Inflammatory macrophage treated with lipopolysaccharide for 1 hour (primary cell): ENCODE data around the gene IQCN.

Experiments used
- DNase-seq, 2 donors: peaks; one replicate each; pipeline ENCODE4 v3.0.0-alpha.2; 2020 to 2022

The IQCN gene, protein sequence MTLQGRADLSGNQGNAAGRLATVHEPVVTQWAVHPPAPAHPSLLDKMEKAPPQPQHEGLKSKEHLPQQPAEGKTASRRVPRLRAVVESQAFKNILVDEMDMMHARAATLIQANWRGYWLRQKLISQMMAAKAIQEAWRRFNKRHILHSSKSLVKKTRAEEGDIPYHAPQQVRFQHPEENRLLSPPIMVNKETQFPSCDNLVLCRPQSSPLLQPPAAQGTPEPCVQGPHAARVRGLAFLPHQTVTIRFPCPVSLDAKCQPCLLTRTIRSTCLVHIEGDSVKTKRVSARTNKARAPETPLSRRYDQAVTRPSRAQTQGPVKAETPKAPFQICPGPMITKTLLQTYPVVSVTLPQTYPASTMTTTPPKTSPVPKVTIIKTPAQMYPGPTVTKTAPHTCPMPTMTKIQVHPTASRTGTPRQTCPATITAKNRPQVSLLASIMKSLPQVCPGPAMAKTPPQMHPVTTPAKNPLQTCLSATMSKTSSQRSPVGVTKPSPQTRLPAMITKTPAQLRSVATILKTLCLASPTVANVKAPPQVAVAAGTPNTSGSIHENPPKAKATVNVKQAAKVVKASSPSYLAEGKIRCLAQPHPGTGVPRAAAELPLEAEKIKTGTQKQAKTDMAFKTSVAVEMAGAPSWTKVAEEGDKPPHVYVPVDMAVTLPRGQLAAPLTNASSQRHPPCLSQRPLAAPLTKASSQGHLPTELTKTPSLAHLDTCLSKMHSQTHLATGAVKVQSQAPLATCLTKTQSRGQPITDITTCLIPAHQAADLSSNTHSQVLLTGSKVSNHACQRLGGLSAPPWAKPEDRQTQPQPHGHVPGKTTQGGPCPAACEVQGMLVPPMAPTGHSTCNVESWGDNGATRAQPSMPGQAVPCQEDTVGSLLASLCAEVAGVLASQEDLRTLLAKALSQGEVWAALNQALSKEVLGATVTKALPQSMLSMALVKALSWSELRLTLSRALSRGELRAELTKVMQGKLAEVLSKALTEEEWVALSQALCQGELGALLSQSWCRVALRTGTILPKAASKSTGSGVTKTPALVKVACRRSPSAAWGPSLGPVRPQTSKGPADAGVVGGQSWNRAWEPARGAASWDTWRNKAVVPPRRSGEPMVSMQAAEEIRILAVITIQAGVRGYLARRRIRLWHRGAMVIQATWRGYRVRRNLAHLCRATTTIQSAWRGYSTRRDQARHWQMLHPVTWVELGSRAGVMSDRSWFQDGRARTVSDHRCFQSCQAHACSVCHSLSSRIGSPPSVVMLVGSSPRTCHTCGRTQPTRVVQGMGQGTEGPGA (N-terminal part only)

GRCh38 chr19:18274219-18274780 is at the start of gene IQCN:
Gene IQCN (minus strand): TSS chr19:18274452. CDS start chr19:18269478, 4,974 bp downstream.
- DNase-seq: no peak

DNA sequence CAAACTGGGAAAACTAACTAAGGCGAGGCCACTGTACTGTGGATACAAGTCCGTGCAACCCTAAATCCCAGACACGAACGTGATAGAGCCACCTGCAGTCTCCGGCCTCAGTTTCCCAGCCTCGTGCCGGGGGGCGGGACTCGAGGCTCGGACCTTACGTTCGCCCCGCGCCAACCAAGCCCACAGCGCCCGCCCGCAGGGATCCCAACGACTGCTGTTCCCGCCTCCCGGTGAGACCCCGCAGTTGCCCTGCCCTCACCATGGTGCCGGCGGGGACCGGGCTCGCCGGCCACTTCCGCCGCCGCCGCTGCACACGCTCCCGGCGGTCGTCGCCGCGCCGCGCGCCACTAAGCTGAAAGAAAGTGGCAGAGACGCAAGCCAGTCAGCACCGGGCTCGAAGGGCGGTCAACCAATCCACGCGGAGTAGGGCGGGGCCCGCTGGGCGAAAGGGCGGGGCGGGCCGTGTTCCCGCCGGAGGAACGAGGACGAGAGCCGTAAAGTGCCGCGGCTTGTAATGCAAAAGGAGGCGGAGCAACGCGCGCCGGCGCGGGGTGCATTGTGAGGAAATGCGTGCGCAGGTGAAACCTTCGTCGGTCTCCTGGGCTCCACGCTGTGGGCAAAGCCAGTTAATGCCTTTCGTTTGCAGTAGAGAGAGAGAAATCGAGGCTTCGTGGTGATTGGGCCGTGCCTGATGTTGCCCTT is 48.7 kb upstream of the IQCN start, which contains the start of gene LSM4:
LSM4 (minus strand) TSS at position 318 of the 702 bp plus-strand sequence; CDS start at position 262, 56 bp downstream.
- peak; percentile 95 to 99 for DNase-seq

- peak; percentile 51 to 65 for DNase-seq
These were observed 48.1 kb upstream of the IQCN start for GRCh38 chr19:18322318-18322758.

- DNase-seq: no peak
These were observed 47.5 kb upstream of the IQCN start for GRCh38 chr19:18321734-18322102.

- DNase-seq: peak; percentile 39 to 45
These were observed 46.8 kb upstream of the IQCN start for GRCh38 chr19:18320865-18321733.

DNA sequence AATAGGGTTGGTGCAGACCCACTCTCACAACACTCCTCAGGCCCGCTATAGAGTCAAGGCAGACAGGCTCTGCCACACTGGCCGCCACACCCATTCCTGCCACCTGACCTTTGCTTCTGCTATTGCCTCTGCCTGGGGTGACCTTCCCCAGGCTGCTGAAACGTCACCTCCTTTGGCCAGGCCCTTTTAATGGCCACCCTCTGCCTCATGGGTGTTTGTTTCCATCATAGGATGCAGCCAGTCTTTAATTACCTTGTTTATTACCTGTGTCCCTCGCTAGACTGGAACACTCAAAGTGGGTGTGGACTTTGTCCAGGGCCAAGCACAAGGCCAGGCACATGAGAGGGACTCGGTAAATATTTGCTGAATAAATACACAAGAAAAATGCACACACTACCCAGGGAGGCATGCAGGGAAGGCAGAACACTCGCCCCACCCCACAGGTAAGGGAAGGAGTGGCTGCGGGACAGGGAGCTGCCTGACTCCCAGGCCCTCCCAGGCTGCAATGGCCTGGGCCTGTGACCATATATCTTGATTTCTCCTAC is 45.4 kb upstream of the IQCN start:
- DNase-seq: peak; percentile 36 to 52

- DNase-seq: no peak
These were observed 43.9 kb upstream of the IQCN start for GRCh38 chr19:18317961-18318800.

GRCh38 chr19:18313398-18313797 is 39.1 kb upstream of the IQCN start:
- DNase-seq: no peak

DNA sequence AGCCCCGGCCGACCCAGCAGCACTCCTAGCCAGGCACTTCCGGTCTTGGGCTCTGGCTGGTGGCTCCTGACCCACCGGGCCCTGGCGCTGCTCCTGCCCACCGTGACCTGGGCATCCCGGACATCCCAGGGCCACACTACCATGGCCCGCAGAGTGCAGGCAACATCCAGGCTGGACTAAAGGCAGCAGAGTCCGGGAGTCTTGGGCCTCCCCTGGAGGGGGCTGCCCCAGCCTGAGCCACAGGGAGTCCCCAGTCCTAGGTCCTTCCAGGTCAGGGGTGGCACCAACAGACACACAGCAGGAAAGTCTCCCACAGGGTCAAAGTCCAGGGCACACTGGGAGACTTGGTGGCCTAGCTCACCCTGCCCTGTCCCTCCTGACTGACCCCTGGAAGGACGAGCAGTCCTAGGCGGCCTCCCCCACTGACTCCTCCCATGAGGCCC is 37.9 kb upstream of the IQCN start:
- no peak for DNase-seq

- no peak for DNase-seq
These were observed 37.3 kb upstream of the IQCN start for GRCh38 chr19:18311502-18312091.

- no peak for DNase-seq
These were observed 36.7 kb upstream of the IQCN start for GRCh38 chr19:18310966-18311365.

DNA sequence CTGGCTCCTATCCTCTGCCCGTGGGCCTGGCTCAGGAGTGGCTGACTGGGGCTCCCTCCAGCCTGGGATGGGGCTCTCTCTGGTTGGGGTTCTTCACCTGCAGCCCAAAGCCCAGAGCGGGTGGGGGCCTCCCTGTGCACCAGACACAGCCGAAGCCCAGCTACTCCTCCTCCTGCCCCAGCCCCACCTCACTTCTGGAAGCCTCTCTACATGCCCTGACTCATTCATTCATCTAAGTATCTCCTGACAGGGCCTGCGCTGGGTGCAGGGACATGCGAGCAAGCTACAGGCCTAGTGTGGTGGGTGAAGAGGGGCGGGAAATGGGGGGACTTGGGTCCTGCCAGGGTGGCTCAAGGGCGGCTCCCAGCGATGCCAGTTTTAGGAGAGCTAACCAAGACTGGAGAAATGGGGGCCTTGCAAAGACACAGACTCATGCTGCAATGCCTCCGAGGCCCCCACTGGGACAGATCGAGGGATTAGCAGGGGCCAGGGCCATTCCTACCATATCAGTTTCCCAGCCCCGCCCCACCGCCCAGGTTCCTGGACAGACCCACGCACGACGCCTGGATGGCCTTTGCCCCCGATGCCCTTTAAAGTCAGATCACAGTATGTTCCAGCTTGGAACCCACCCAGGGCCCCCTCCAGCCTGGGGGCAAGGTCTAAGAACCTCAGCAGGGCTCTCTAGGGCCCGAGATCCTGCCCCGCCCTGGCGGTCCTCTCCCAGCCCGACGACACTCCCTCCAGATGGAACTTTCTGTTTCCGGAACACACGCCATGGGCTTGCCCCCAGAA is 36.1 kb upstream of the IQCN start:
- no peak for DNase-seq

DNA sequence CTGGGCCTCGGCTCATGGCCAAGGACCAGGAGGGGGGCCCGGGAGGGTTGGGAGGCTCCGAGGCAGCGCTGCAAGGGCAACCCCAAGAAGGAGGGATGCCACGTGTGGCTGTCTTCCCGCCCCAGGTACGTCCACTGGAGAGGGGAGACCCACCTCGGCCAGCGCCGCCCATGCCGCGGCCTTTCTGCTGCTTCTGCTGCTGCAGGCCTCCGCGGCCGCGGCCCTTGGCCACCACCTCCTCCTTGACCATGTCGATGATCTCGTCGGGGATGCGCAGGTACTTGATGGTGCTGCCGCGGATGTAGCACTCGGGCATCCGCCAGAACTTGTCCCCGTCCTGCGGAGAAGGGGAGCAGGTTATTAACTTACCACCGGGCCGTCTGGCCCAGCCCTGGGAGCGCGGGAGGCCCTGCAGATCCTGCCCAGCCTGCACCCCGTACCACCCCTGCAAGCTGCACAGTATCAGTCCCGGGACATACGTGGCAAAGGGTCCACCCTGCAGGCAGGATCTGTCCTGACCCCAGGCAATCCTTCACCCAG is 35.3 kb upstream of the IQCN start:
- no peak for DNase-seq

DNA sequence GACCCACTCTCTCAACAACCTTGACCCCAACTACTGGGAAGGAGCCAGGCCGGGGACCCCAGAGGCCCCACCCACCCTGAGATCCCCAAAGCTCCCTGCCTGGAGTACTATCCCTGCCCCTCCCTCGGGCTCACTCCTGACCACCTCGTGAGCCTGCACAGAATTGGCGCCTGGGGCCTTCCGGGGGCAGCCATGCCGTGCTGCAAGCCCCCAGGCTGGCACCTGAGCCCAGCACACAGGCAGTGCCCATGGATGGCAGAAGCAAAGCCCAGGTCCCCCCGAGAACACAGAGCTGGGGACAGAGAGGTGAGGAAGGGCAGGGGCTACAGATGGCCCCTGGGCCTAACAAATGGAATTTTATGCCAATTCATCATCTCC is 34.7 kb upstream of the IQCN start:
- DNase-seq: no peak

DNA sequence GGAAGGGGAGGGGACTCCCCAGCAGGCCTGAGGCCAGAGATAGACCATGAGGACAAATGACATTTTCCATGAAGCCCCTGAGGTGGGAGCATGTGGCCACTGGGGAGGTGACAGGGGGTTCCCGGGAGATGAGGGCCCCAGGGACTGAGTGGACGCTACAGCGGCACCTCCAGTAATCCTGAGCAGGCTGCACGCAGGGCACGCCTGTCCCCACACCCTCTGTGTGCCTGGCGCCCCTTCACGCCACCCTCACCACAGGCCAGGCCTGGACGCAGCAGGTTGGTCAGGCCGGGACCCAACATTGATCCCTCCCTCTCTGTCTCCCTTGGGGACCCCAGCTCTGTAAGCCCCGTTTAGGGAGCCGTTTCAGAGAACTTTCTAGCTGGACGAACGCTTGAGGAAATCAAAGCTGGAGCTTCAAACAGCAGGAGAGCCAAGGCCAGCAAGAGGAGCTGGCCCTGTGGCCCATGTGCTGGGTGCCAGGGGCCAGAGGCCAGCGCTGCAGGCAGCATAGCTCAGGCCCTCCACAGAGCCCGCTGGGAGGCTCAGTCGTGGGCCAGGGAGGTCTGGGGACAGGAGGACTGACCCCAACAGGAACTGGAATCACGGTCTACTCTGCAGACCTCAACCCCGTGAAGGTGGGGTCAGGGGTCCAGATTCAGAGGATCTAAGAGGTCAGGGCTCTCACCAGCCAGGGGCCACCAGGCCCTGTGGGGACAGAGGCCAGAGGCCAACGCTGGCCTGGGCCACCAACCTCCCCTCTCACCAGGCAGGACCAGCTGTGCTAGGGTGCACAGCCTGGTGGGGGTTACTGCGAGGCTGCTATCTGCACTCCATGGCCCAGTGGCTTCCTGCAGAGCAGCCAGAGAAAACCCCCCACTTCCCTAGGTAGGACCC is 34.0 kb upstream of the IQCN start:
- DNase-seq: no peak

- DNase-seq: no peak
These were observed 33.0 kb upstream of the IQCN start for GRCh38 chr19:18307271-18307681.

DNA sequence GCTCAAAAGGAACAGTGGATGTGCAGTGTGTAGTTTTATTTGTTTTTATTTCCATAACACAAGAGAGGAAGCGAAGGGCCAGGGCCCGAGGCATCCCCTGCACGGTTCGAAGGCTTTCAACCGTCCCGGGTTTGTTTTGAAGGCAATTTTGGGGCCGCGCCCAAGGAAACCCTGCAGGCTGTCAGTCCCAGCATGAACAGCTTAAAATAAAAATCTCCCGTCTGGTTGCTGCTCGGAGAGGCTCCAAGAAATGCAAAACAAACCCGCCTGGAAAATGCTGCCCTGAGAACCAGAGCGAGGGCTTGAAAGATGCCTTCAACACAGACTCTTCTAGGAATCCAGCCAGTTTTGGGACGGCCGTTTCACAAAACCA is 32.6 kb upstream of the IQCN start:
- DNase-seq: no peak
